ENCODE results near the gene MYDGF.
"Not testable (repeated sequence)": the region's sequence is repeated elsewhere in the genome, so short reads cannot be mapped to it uniquely, and the experiment has no call there.

The MYDGF gene

GRCh38 chr19:4690361-4690760 lies 20.2 kb upstream of the MYDGF start:
- no peak overlapping the region for H3K4me3 Mint-ChIP-seq
- no peaks in the 10 kb centered on the region for H3K9me3 Mint-ChIP-seq
- no peaks in the 10 kb centered on the region for H3K27me3 Mint-ChIP-seq
- H3K27ac Mint-ChIP-seq, result no peak overlapping the region
- H3K4me1 Mint-ChIP-seq, result no peaks in the 10 kb centered on the region
- peaks cover 5% of the 10 kb centered on the region for H3K36me3 Mint-ChIP-seq

- H3K4me3 Mint-ChIP-seq, result no peak overlapping the region
- peaks cover 2% of the 10 kb centered on the region for H3K36me3 Mint-ChIP-seq
- no peaks in the 10 kb centered on the region for H3K9me3 Mint-ChIP-seq
- no peaks in the 10 kb centered on the region for H3K4me1 Mint-ChIP-seq
- H3K27me3 Mint-ChIP-seq, result no peaks in the 10 kb centered on the region
- H3K27ac Mint-ChIP-seq, result no peak overlapping the region
These were observed 19.3 kb upstream of the MYDGF start for GRCh38 chr19:4689403-4689802.

- no peak overlapping the region for H3K4me3 Mint-ChIP-seq
- H3K36me3 Mint-ChIP-seq, result no peaks in the 10 kb centered on the region
- H3K4me1 Mint-ChIP-seq, result no peaks in the 10 kb centered on the region
- no peaks in the 10 kb centered on the region for H3K27me3 Mint-ChIP-seq
- H3K27ac Mint-ChIP-seq, result no peak overlapping the region
- H3K9me3 Mint-ChIP-seq, result no peaks in the 10 kb centered on the region
These were observed 18.4 kb upstream of the MYDGF start for GRCh38 chr19:4688587-4688986.

- H3K27ac Mint-ChIP-seq, result no peak overlapping the region
- H3K4me3 Mint-ChIP-seq, result no peak overlapping the region
- H3K27me3 Mint-ChIP-seq, result no peaks in the 10 kb centered on the region
- no peaks in the 10 kb centered on the region for H3K9me3 Mint-ChIP-seq
- no peaks in the 10 kb centered on the region for H3K4me1 Mint-ChIP-seq
- H3K36me3 Mint-ChIP-seq, result no peaks in the 10 kb centered on the region
These were observed 17.3 kb upstream of the MYDGF start for GRCh38 chr19:4687396-4687795.

GRCh38 chr19:4686700-4687099 lies 16.6 kb upstream of the MYDGF start:
- Mint-ChIP-seq H3K4me3 (no peak overlapping the region), H3K27ac (no peak overlapping the region), H3K36me3 (no peaks in the 10 kb centered on the region), H3K9me3 (no peaks in the 10 kb centered on the region), H3K27me3 (no peaks in the 10 kb centered on the region), H3K4me1 (no peaks in the 10 kb centered on the region)

- Mint-ChIP-seq H3K4me3 (no peak overlapping the region), H3K27me3 (no peaks in the 10 kb centered on the region), H3K9me3 (no peaks in the 10 kb centered on the region), H3K36me3 (no peaks in the 10 kb centered on the region), H3K27ac (no peak overlapping the region), H3K4me1 (no peaks in the 10 kb centered on the region)
These were observed 14.4 kb upstream of the MYDGF start for GRCh38 chr19:4684312-4685095.

GRCh38 chr19:4682417-4683200 lies 12.5 kb upstream of the MYDGF start:
- Mint-ChIP-seq H3K4me1 (no peaks in the 10 kb centered on the region), H3K27me3 (no peaks in the 10 kb centered on the region), H3K27ac (no peak overlapping the region), H3K9me3 (no peaks in the 10 kb centered on the region), H3K4me3 (no peak overlapping the region), H3K36me3 (no peaks in the 10 kb centered on the region)

GRCh38 chr19:4680021-4680420 lies 9.9 kb upstream of the MYDGF start:
- not testable (repeated sequence) for H3K9me3 Mint-ChIP-seq, H3K36me3 Mint-ChIP-seq, H3K4me1 Mint-ChIP-seq, H3K27me3 Mint-ChIP-seq, H3K4me3 Mint-ChIP-seq, H3K27ac Mint-ChIP-seq

- no peaks in the 10 kb centered on the region for H3K36me3 Mint-ChIP-seq
- no peaks in the 10 kb centered on the region for H3K9me3 Mint-ChIP-seq
These were observed 9.0 kb upstream of the MYDGF start for GRCh38 chr19:4678881-4679790.

GRCh38 chr19:4676955-4677731 lies 7.0 kb upstream of the MYDGF start:
- H3K27me3 Mint-ChIP-seq, result no peaks in the 10 kb centered on the region
- no peaks in the 10 kb centered on the region for H3K9me3 Mint-ChIP-seq
- H3K4me3 Mint-ChIP-seq, result no peak overlapping the region
- H3K36me3 Mint-ChIP-seq, result no peaks in the 10 kb centered on the region
- H3K4me1 Mint-ChIP-seq, result no peaks in the 10 kb centered on the region
- no peak overlapping the region for H3K27ac Mint-ChIP-seq

More at GRCh38 chr19:4678881-4679790, 9.0 kb upstream of the MYDGF start:
- Mint-ChIP-seq H3K4me3 (no peak overlapping the region), H3K27ac (no peak overlapping the region), H3K27me3 (no peaks in the 10 kb centered on the region), H3K4me1 (no peaks in the 10 kb centered on the region)

GRCh38 chr19:4675346-4675745 lies 5.2 kb upstream of the MYDGF start:
- Mint-ChIP-seq H3K36me3 (no peaks in the 10 kb centered on the region), H3K27me3 (no peaks in the 10 kb centered on the region), H3K4me3 (no peak overlapping the region), H3K4me1 (no peaks in the 10 kb centered on the region), H3K9me3 (no peaks in the 10 kb centered on the region), H3K27ac (no peak overlapping the region)

GRCh38 chr19:4673726-4674125 lies 3.6 kb upstream of the MYDGF start:
- Mint-ChIP-seq H3K36me3 (no peaks in the 10 kb centered on the region), H3K4me1 (peaks cover 8% of the 10 kb centered on the region), H3K9me3 (no peaks in the 10 kb centered on the region), H3K27me3 (no peaks in the 10 kb centered on the region), H3K4me3 (no peak overlapping the region), H3K27ac (no peak overlapping the region)

- H3K27me3 Mint-ChIP-seq, result no peaks in the 10 kb centered on the region
- H3K4me3 Mint-ChIP-seq, result no peak overlapping the region
- H3K9me3 Mint-ChIP-seq, result no peaks in the 10 kb centered on the region
- H3K4me1 Mint-ChIP-seq, result peaks cover 12% of the 10 kb centered on the region
- H3K36me3 Mint-ChIP-seq, result peaks cover 3% of the 10 kb centered on the region
- H3K27ac Mint-ChIP-seq, result no peak overlapping the region
These were observed 3.1 kb upstream of the MYDGF start for GRCh38 chr19:4673216-4673615.

GRCh38 chr19:4671185-4671851 lies 1.2 kb upstream of the MYDGF start:
- Mint-ChIP-seq H3K27me3 (no peaks in the 10 kb centered on the region), H3K4me3 (peak overlapping the region; percentile 40), H3K27ac (no peak overlapping the region), H3K9me3 (no peaks in the 10 kb centered on the region), H3K4me1 (peaks cover 14% of the 10 kb centered on the region), H3K36me3 (peaks cover 3% of the 10 kb centered on the region)
